Hepatocyte (in vitro differentiated cells): Measurements from ENCODE around the gene USHBP1.

Source experiments
- CTCF ChIP-seq: fragments of 200-600 bp; sonication (generic); IDR thresholded peaks from 2 replicates; pipeline ENCODE4 v1.5.1; 2016; ENCODE audit warnings: antibody characterized with exemption, mild to moderate bottlenecking; ENCODE audit not compliant: poor library complexity
- EZH2 ChIP-seq: fragments of 200-600 bp; sonication (generic); IDR thresholded peaks from 2 replicates; pipeline ENCODE4 v1.6.1; 2016; ENCODE audit warnings: antibody characterized with exemption, mild to moderate bottlenecking, borderline replicate concordance
- EZH2phosphoT487 ChIP-seq: fragments of 200-600 bp; sonication (generic); IDR thresholded peaks from one replicate; pipeline ENCODE4 v1.6.1; 2018; ENCODE audit warnings: antibody characterized with exemption, mild to moderate bottlenecking, low read depth, moderate library complexity; ENCODE audit not compliant: unreplicated experiment, severe bottlenecking

GRCh38 chr19:17226002-17226933 is 38.3 kb downstream of the USHBP1 start, which contains the start of gene OCEL1:
- TF ChIP-seq CTCF (no peak), EZH2phosphoT487 (no peak), EZH2 (no peak)
